CD4-positive, alpha-beta T cell treated with Interferon alpha-2 for 1 hour (primary cell): ENCODE data around the gene CFDP1.

ENCODE experiments used
- DNase-seq, 2 donors: peaks; one replicate each; pipeline ENCODE4 v3.0.0-alpha.2; 2020 to 2022

Gene CFDP1

GRCh38 chr16:75317532-75317931, 115.8 kb downstream of the CFDP1 start:
- DNase-seq = no peak

GRCh38 chr16:75317101-75317522, 116.2 kb downstream of the CFDP1 start:
- no peak for DNase-seq

- no peak for DNase-seq
Observed at GRCh38 chr16:75315539-75316306, 117.6 kb downstream of the CFDP1 start.

GRCh38 chr16:75312875-75313274, 120.4 kb downstream of the CFDP1 start:
- no peak for DNase-seq

GRCh38 chr16:75311383-75311938, 121.8 kb downstream of the CFDP1 start:
- DNase-seq = no peak

GRCh38 chr16:75310541-75310940, 122.8 kb downstream of the CFDP1 start:
- DNase-seq = no peak

- DNase-seq = no peak
Observed at GRCh38 chr16:75309899-75310430, 123.3 kb downstream of the CFDP1 start.

GRCh38 chr16:75309156-75309555, 124.1 kb downstream of the CFDP1 start:
- no peak for DNase-seq

GRCh38 chr16:75308011-75308410, 125.3 kb downstream of the CFDP1 start:
- DNase-seq = no peak

- no peak for DNase-seq
Observed at GRCh38 chr16:75307506-75307905, 125.8 kb downstream of the CFDP1 start.

- DNase-seq = no peak
Observed at GRCh38 chr16:75306099-75306762, 127.1 kb downstream of the CFDP1 start.

GRCh38 chr16:75305364-75306098, 127.8 kb downstream of the CFDP1 start:
- peak in 1 of 2 donors; percentile 19 for DNase-seq

GRCh38 chr16:75304521-75305363, 128.6 kb downstream of the CFDP1 start:
- DNase-seq = no peak

GRCh38 chr16:75301804-75302203, 131.5 kb downstream of the CFDP1 start:
- DNase-seq = no peak

GRCh38 chr16:75298267-75298666, 135.0 kb downstream of the CFDP1 start:
- no peak for DNase-seq

- DNase-seq = no peak
Observed at GRCh38 chr16:75296606-75297005, 136.7 kb downstream of the CFDP1 start.

- no peak for DNase-seq
Observed at GRCh38 chr16:75294773-75295459, 138.4 kb downstream of the CFDP1 start.

- no peak for DNase-seq
Observed at GRCh38 chr16:75293772-75294171, 139.5 kb downstream of the CFDP1 start.

- DNase-seq = no peak
Observed at GRCh38 chr16:75293173-75293572, 140.1 kb downstream of the CFDP1 start.

- DNase-seq = no peak
Observed at GRCh38 chr16:75292691-75293090, 140.6 kb downstream of the CFDP1 start.

- no peak for DNase-seq
Observed at GRCh38 chr16:75289189-75289588, 144.1 kb downstream of the CFDP1 start.
